Liver (tissue), 9 donors: ENCODE measurements around the gene SPACA9. TPM values are rescaled to one million over a fixed set of nuclear protein-coding genes. Genes with fewer than 3 reads are reported as not detected.

Experiments used
- DNase-seq: peaks from one replicate; pipeline ENCODE4 v3.0.0-alpha.2; 2017; ENCODE audit warnings: low spot score
- H3K27ac ChIP-seq, 2 donors: one replicate each; pipeline ENCODE4 v1.7.0; 2013; ENCODE audit warnings: inconsistent platforms in 2 of 2, low read length in 2 of 2, control low read depth in 1 of 2, low read depth in 1 of 2, mild to moderate bottlenecking in 1 of 2
- H3K27me3 ChIP-seq, 4 donors: one replicate each; pipeline versions ENCODE4 v1.6.1 to v1.7.0; 2013; ENCODE audit warnings: low read length in 3 of 4, inconsistent platforms in 1 of 4, mild to moderate bottlenecking in 1 of 4, moderate library complexity in 1 of 4; ENCODE audit not compliant: control insufficient read depth in 4 of 4, insufficient read depth in 4 of 4
- H3K36me3 ChIP-seq, 4 donors: one replicate each; pipeline versions ENCODE4 v1.6.1 to v1.7.0; 2013; ENCODE audit warnings: low read length in 3 of 4, mild to moderate bottlenecking in 3 of 4, low read depth in 1 of 4, moderate library complexity in 1 of 4; ENCODE audit not compliant: control insufficient read depth in 4 of 4, insufficient read depth in 3 of 4
- H3K4me1 ChIP-seq, 4 donors: one replicate each; pipeline versions ENCODE4 v1.6.1 to v1.7.0; 2013; ENCODE audit warnings: low read length in 3 of 4, mild to moderate bottlenecking in 3 of 4, moderate library complexity in 1 of 4; ENCODE audit not compliant: control insufficient read depth in 4 of 4, insufficient read depth in 4 of 4
- H3K4me3 ChIP-seq, 3 donors: one replicate each; pipeline versions ENCODE4 v1.6.1 to v1.7.0; 2013; ENCODE audit warnings: low read length in 3 of 3, control low read depth in 1 of 3, low read depth in 1 of 3, mild to moderate bottlenecking in 1 of 3
- H3K9ac ChIP-seq, 2 donors: one replicate each; pipeline ENCODE4 v1.7.0; 2013; ENCODE audit warnings: low read length in 2 of 2, mild to moderate bottlenecking in 2 of 2, moderate library complexity in 2 of 2, control low read depth in 1 of 2, low read depth in 1 of 2
- H3K9me3 ChIP-seq, 4 donors: one replicate each; pipeline versions ENCODE4 v1.6.1 to v1.7.0; 2013; ENCODE audit warnings: low read length in 3 of 4; ENCODE audit not compliant: control insufficient read depth in 4 of 4
- CTCF ChIP-seq: fragments of 150-350 bp; IDR thresholded peaks from 2 replicates; pipeline ENCODE4 v1.5.1; 2017; ENCODE audit warnings: improper control_type of control experiment, low read depth, low read length; ENCODE audit not compliant: missing input control
- EGR1 ChIP-seq, 2 donors: IDR thresholded peaks; 2 replicates each; pipeline ENCODE4 v1.6.1; 2016 to 2018; ENCODE audit warnings: antibody characterized with exemption in 2 of 2, low read depth in 2 of 2
- FOXA1 ChIP-seq: IDR thresholded peaks from 2 replicates; pipeline ENCODE4 v1.6.1; 2016; ENCODE audit warnings: antibody characterized with exemption
- FOXA2 ChIP-seq: IDR thresholded peaks from 2 replicates; pipeline ENCODE4 v1.6.1; 2016; ENCODE audit warnings: antibody characterized with exemption
- GABPA ChIP-seq, 2 donors: IDR thresholded peaks in 1 of 2; conservative IDR thresholded peaks in 1 of 2; 2 replicates each; pipeline ENCODE4 v1.6.1; 2016; ENCODE audit warnings: antibody characterized with exemption in 2 of 2, mild to moderate bottlenecking in 1 of 2, moderate library complexity in 1 of 2
- HNF4A ChIP-seq, 2 donors: conservative IDR thresholded peaks; 2 replicates each; pipeline ENCODE4 v1.6.1; 2016; ENCODE audit warnings: antibody characterized with exemption in 2 of 2, mild to moderate bottlenecking in 2 of 2
- HNF4G ChIP-seq: IDR thresholded peaks from 2 replicates; pipeline ENCODE4 v1.6.1; 2016; ENCODE audit warnings: antibody characterized with exemption
- JUND ChIP-seq, 2 donors: IDR thresholded peaks; 2 replicates each; pipeline ENCODE4 v1.6.1; 2016; ENCODE audit warnings: antibody characterized with exemption in 2 of 2
- NR2F2 ChIP-seq: IDR thresholded peaks from 2 replicates; pipeline ENCODE4 v1.6.1; 2016; ENCODE audit warnings: antibody characterized with exemption
- RAD21 ChIP-seq, 2 donors: IDR thresholded peaks; 2 replicates each; pipeline ENCODE4 v1.6.1; 2016; ENCODE audit warnings: antibody characterized with exemption in 2 of 2, mild to moderate bottlenecking in 2 of 2
- RXRA ChIP-seq, 2 donors: IDR thresholded peaks; 2 replicates each; pipeline ENCODE4 v1.6.1; 2017 to 2018; ENCODE audit warnings: antibody characterized with exemption in 2 of 2, mild to moderate bottlenecking in 1 of 2
- SP1 ChIP-seq: IDR thresholded peaks from 2 replicates; pipeline ENCODE4 v1.6.1; 2018; ENCODE audit warnings: antibody characterized with exemption, mild to moderate bottlenecking
- YY1 ChIP-seq: IDR thresholded peaks from 2 replicates; pipeline ENCODE4 v1.6.1; 2016; ENCODE audit warnings: antibody characterized with exemption, mild to moderate bottlenecking
- ZBTB33 ChIP-seq: IDR thresholded peaks from 2 replicates; pipeline ENCODE4 v1.6.1; 2016; ENCODE audit warnings: antibody characterized with exemption
- WGBS: extraction: QIAGEN DNeasy Blood & Tissue Kit; methylation state at CpG from one replicate; pipeline ENCODE4 v1.1.7; 2013; 5-methylcytosine and 5-hydroxymethylcytosine counted together
- polyA plus RNA-seq, 2 donors: library from polyadenylated mRNA; stranded (reverse) in 1 of 2; unstranded in 1 of 2; fragments of 200-250 nt in 1 of 2; fragments of >200 nt in 1 of 2; fragmentation: Nextera tagmentation in 1 of 2; extraction: Ambion mirVana in 1 of 2; gene quantifications; one replicate each; pipeline versions ENCODE4 v1.2.1 to v1.2.3, GENCODE V29; 2013 to 2015
- total RNA-seq, 2 donors: library from RNA; depleted of rRNA; stranded (reverse); fragments of >200 nt; gene quantifications; one replicate each; pipeline ENCODE4 v1.2.3, GENCODE V29; 2014
- TF ChIP-seq, protein P1 (sequence below): IDR thresholded peaks from 2 replicates; pipeline ENCODE4 v1.6.1; 2016; ENCODE audit warnings: antibody characterized with exemption
- TF ChIP-seq, protein P2 (sequence below): IDR thresholded peaks from 2 replicates; pipeline ENCODE4 v1.6.1; 2016; ENCODE audit warnings: antibody characterized with exemption, mild to moderate bottlenecking
- TF ChIP-seq, protein P3 (sequence below): IDR thresholded peaks from 2 replicates; pipeline ENCODE4 v1.6.1; 2016; ENCODE audit warnings: antibody characterized with exemption
- donor health status: healthy.
- donor health status: healthy.
- donor health status: healthy.
- donor health status: healthy.
- donor health status: healthy.

SPACA9 gene
- total RNA-seq (under 1 TPM; 0.67 to 0.84 TPM), polyA plus RNA-seq (1 to 10 TPM; 1.1 to 1.3 TPM)

GRCh38 chr9:132878695-132879456 is at the start of gene SPACA9:
Gene SPACA9 (plus strand): TSS chr9:132878898. CDS start chr9:132883948, 5,050 bp downstream.
- Histone ChIP-seq H3K4me1 (peaks cover 0 to 13% (median 2%) of the 10 kb centered on the region in 4 donors), H3K4me3 (peak within 1 kb of the TSS; percentile 78 to 88 (median 85)), H3K9ac (peak within 1 kb of the TSS; percentile 50 to 68), H3K27me3 (no peaks in the 10 kb centered on the region), H3K36me3 (no peaks in the 10 kb centered on the region), H3K27ac (peak within 1 kb of the TSS; percentile 36 to 39), H3K9me3 (no peaks in the 10 kb centered on the region)
- no peak for TF ChIP-seq JUND (IDR thresholded peaks at IDR 0.05)
- TF ChIP-seq HNF4A (conservative IDR thresholded peaks at IDR 0.05): no peak
- TF ChIP-seq ZBTB33: no peak
- no peak for TF ChIP-seq YY1
- TF ChIP-seq HNF4G: no peak
- no peak for TF ChIP-seq FOXA2
- TF ChIP-seq SP1: no peak
- TF ChIP-seq FOXA1: no peak
- TF ChIP-seq, protein P1, sequence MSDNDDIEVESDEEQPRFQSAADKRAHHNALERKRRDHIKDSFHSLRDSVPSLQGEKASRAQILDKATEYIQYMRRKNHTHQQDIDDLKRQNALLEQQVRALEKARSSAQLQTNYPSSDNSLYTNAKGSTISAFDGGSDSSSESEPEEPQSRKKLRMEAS: no peak
- no peak for TF ChIP-seq RXRA (IDR thresholded peaks at IDR 0.05)
- no peak for TF ChIP-seq CTCF
- WGBS: 19% methylated on average over 42 of the region's 42 CpGs
- DNase-seq: peak; percentile 59

DNA sequence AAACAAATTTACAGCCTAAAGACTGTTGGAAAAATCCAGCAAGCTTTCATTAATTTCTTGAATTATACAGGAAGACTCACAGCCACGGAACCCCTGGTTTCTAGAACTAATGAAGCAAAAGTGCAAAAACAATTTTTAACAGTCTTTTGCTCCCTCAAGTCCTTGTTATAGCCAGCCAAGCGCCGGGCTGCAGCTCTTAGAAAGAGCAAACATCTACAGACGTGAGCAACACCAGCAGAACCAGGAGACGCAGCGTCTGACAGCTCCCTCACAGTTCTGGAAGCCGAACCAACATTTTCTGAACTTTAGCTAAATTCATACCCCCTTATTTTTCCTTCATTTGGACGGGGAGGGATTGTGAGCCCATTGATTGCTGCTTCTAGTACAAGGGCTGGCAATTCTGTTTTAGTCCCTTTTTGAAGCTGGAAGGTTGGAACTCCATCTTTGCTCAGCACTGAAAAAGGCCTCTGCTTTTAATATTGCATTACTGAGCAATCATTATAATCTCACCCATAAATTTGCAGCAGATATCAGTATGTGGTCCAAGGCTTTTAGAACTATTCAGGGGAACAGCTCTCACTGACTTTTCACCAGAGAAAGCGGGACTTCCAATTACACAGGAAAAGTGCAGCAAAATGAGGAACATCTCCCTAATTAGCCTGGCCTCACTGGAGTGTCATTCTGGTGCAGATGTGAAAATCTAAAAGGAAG is 46.4 kb upstream of the SPACA9 start:
- DNase-seq: no peak
- WGBS: 58% methylated on average over 9 of the region's 9 CpGs
- H3K9me3 ChIP-seq: no peaks in the 10 kb centered on the region
- H3K4me1 ChIP-seq: no peaks in the 10 kb centered on the region
- no peak overlapping the region for H3K4me3 ChIP-seq
- no peak overlapping the region for H3K9ac ChIP-seq
- no peaks in the 10 kb centered on the region for H3K27me3 ChIP-seq
- no peaks in the 10 kb centered on the region for H3K36me3 ChIP-seq
- H3K27ac ChIP-seq: no peak overlapping the region
- TF ChIP-seq RAD21 (IDR thresholded peaks at IDR 0.05) (no peak), JUND (IDR thresholded peaks at IDR 0.05) (no peak), NR2F2 (no peak), SP1 (no peak), FOXA2 (no peak), GABPA (IDR thresholded peaks at IDR 0.05 in 1 of 2, conservative IDR thresholded peaks at IDR 0.05 in 1 of 2) (no peak), EGR1 (IDR thresholded peaks at IDR 0.05; ENCODE audit: low read depth in 2 of 2) (no peak), YY1 (no peak), RXRA (IDR thresholded peaks at IDR 0.05) (no peak), HNF4G (no peak), ZBTB33 (no peak)
- TF ChIP-seq, protein P1: no peak
- TF ChIP-seq, protein P2, sequence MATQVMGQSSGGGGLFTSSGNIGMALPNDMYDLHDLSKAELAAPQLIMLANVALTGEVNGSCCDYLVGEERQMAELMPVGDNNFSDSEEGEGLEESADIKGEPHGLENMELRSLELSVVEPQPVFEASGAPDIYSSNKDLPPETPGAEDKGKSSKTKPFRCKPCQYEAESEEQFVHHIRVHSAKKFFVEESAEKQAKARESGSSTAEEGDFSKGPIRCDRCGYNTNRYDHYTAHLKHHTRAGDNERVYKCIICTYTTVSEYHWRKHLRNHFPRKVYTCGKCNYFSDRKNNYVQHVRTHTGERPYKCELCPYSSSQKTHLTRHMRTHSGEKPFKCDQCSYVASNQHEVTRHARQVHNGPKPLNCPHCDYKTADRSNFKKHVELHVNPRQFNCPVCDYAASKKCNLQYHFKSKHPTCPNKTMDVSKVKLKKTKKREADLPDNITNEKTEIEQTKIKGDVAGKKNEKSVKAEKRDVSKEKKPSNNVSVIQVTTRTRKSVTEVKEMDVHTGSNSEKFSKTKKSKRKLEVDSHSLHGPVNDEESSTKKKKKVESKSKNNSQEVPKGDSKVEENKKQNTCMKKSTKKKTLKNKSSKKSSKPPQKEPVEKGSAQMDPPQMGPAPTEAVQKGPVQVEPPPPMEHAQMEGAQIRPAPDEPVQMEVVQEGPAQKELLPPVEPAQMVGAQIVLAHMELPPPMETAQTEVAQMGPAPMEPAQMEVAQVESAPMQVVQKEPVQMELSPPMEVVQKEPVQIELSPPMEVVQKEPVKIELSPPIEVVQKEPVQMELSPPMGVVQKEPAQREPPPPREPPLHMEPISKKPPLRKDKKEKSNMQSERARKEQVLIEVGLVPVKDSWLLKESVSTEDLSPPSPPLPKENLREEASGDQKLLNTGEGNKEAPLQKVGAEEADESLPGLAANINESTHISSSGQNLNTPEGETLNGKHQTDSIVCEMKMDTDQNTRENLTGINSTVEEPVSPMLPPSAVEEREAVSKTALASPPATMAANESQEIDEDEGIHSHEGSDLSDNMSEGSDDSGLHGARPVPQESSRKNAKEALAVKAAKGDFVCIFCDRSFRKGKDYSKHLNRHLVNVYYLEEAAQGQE: no peak
- TF ChIP-seq, protein P3, sequence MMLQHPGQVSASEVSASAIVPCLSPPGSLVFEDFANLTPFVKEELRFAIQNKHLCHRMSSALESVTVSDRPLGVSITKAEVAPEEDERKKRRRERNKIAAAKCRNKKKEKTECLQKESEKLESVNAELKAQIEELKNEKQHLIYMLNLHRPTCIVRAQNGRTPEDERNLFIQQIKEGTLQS: no peak
